SKM-1 treated with dmso at 0.1 percent for 144 hours (cell line): ENCODE data around the gene PALLD.
"Not testable (repeated sequence)": the region's sequence is repeated elsewhere in the genome, so short reads cannot be mapped to it uniquely, and the experiment has no call there.

ENCODE experiments used
- DNase-seq: peaks from one replicate; lab custom pipeline; 2025; ENCODE audit not compliant: unreplicated experiment; lab: John Stamatoyannopoulos, UW

Gene PALLD

DNA sequence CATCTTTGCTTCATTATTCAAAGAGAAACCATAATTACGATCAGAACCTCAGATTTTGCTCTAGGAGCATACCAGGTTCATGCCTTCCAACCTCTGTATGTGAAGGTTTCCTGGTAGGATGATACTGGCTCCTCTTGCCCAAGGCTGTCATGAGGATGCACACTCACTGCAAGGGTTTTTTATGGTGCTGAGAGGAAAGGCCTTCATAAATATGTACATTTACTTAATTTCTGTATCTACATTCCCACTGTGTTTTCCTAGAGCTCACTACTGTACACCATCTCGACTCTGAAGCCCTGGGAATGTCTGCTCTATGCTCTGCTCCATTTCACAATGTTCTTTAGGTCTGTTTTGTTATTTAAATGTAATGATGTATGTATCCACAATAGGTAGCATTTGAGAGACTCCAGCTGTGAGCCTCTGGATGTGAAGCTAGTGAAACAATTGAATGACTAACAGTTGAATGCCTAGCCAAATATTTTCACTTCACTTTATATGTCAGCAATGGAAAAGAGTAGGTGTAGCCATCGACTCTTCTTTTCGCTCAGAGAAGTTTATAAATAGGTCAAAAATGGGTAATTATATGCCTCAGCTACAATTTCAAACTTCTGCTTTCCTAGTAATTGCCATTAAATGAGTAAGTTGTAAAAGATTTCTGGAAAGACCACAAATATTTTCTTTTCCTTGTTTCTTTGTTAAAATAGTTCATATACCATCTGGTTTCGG is 228.0 kb downstream of the PALLD start:
- DNase-seq, result no peak

DNA sequence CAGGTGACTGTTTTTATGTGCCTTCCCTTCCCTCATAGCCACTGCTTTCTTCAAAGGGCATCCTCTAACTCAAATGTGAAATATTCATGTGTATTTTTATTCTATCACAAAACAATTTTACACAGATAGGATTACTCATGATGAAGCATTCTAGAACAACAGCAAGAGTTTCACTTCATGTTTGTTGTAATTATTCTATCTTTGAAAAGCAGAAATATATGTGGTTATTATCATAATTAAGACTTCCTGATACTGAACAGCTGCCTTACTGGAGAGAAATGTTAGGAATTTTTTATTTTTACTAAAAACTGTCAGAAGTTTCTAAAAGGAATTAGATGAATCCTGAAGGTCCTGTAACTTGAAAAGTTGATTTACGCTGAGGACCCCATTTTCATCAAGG is 229.1 kb downstream of the PALLD start:
- no peak for DNase-seq

DNA sequence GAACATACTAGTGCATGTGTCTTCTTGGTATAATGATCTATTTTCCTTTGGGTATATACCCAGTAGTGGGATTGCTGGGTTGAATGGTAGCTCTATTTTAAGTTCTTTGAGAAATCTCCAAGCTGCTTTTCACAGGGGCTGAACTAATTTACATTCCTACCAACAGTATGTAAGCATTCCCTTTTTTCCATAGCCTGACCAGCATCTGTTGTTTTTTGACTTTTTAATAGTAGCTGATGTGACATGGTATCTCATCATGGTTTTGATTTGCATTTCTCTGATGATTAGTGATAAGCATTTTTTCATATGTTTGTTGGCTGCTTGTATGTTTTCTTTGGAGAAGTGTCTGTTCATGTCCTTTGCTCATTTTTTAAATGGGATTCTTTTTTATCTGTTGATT is 230.3 kb downstream of the PALLD start:
- not testable (repeated sequence) for DNase-seq

DNA sequence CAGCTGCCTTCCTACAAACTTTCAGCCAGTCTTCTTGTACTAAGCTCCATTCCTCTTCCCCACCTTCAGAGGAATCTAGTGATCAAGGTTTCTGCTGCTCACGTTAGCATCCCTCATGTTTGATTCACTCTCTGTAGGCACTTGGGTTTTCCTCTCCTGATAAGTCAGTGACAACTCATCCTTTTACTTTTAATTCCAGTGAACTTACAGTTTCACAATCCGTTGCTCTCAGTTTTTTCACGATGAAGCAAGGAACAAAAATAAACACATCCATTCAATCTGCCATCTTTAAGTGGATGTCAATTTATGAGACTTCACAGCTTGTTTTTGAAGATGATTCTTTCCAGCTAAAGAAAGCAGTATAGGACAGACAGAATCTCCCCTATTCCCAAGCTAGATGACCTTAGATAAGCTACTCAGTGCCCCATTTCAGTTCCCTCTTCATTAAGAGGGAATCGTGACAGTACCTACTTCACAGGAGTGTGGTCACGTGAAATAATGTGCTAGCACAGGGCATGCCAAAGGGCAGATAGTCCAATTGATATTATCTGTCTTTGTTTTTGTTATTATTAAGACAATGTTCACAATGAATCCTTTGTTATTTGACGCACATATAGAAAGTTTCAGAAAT is 234.3 kb downstream of the PALLD start:
- DNase-seq, result no peak

GRCh38 chr4:168731706-168732414 is 235.0 kb downstream of the PALLD start:
- DNase-seq, result no peak

DNA sequence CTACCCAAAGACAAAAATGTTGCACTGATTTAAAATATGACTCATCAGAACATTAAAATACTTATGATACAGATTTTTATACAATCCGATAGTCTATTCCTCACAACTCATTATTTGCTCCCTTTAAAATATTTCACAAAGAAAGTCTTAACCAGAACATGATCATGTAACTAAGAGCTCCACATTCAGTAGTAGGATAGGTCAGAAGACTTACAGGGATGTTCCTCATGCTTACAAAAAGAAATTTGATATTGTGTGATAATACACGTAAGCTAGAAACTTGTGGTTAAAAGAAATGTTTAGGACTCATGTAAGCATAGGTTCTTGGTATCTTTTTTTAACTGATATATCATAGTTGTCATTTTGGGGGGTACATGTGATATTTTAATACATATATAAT is 235.9 kb downstream of the PALLD start:
- DNase-seq, result no peak

- no peak for DNase-seq
Measured at GRCh38 chr4:168734703-168735678, 238.1 kb downstream of the PALLD start.

DNA sequence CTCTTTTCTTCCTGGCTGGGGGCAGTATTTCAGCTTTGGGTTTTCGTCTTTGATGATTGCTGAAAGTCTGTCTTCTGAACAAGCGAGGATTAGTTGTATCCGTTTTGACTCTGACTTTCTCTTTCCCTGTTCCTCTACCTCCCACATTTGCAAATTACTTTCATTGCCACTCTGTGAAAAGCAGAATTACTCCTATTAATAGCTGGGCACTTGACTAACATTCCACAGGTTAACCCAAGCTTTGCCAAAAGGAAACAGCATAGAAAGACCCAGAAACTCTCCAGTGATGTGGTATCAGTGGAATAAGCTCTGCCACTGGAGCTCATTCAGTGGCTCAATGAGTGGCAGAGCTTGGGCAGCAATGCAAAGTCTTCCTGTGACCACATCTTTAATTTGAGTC is 238.9 kb downstream of the PALLD start:
- DNase-seq, result no peak

DNA sequence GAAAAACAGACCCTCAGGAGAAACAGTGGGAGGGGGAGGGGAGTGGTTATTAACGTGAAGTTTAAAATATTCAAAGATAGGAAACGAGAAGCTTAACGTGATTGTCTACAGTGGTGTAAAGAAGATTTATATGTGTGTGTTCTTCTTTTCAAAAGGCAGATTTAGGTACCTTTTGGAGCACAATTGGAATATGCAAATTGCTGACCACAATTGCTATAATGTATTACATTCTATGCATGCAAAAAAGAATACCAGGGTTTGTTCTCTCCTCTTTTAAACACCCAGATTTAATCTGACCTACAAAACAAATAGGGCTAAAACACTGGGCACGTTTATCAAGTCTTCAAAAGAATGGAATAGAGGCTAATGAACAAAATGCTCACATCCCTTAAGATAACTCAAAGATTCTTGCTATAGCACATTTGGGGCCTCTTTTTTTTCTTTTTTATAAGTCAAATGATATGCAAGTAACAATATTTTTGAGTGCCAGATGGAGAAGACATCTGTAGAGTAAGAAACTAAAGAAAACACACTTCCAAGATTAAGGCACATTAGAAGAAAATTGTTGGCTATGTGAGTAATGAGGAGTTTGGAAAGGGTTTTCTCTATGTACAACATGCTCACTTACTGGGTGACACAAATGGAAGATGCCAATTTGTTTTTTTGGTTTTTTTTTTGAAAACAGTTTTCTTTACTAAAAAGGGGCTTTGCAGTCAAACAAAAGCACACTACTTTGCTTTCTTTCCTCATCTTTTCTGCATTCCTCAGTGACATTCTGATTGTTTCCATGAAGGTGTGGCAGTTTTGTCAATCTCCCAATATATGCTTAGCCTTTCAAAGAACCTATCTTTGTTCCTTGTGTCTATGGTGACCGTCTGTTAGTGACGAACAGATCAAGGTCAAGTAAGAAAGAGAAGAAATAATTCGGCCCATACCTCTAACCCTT is 240.3 kb downstream of the PALLD start:
- DNase-seq, result no peak

DNA sequence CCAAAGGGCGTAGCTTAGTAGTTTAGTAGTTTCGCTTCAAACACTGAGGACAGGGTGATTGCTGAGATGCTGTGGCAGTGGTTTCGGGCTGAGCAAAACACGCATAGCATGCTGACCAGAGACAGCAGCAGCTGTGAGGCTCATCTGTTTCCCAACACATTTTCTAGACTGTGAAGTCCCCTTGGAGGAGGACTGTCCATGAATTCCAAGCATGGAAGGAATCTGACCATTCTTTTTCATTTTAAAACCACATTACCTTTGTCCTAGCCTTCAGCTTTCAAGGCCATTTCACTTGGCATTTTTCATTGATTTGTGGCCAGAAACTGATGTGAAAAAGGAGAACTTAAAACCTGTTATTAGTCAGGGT is 240.9 kb downstream of the PALLD start:
- no peak for DNase-seq

GRCh38 chr4:168739886-168740285 is 243.0 kb downstream of the PALLD start:
- DNase-seq, result no peak

- no peak for DNase-seq
Measured at GRCh38 chr4:168740691-168741090, 243.8 kb downstream of the PALLD start.

GRCh38 chr4:168741281-168742173 is 244.7 kb downstream of the PALLD start:
- peak; percentile 76 for DNase-seq

DNA sequence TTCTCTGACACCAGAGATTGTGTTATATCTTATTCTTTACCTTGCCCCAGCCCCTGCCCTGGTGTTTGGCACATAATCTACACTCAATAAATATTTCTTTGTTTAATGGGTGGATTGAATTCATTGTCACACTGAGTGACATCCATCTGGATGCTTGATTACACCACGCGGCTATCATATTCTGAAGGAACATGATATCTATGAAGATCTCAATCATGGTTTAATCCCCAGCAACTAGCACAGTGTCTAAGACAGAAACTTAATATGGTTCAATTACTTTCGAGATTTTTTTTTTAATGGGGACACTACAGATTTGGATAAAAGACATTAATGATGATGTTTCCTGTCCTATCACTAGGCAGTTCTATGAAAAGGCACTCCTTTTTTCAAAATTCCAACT is 246.3 kb downstream of the PALLD start:
- no peak for DNase-seq

DNA sequence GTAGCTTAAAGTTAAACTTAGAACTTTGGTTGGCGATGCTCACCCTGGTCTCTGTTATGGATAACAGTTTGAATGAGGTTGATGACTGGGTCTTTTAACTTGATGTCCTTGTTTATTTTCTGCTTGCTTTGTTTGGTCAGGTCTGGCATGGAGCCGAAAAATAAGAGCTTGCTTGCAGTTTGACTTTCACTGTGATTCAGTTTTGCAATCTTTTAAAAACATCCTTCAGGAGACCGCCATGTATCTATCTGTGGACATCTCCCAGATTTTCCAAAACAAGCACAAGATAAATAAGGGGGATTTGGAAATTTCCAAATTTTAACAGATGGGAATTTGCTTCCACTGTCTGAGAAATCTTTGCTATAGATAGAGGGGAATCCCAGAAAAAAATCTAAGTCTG is 246.7 kb downstream of the PALLD start:
- no peak for DNase-seq

DNA sequence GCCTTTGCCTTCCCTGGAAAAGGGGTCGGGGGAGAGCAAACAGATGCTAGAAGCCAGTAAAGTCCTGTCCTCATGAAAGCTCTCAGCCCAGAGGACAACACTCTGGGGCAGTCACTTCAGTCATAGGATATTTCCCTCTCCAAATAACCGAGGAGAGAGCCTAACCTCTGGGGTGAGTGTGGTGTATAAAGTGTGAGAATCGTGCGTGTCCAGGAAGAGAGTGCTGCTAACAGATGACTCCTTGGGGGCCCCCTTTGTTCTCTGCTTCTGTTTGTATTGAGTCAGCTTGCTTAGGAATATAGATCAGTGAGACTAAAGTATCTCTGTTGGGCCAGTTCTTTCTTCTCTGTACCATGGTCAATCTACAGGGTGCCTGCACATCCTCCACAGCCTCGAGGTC is 247.2 kb downstream of the PALLD start:
- DNase-seq, result no peak

GRCh38 chr4:168748807-168749206 is 252.0 kb downstream of the PALLD start:
- no peak for DNase-seq

- no peak for DNase-seq
Measured at GRCh38 chr4:168751263-168752225, 254.7 kb downstream of the PALLD start.
